HG03521 (cell line): ENCODE measurements around the gene KRT15.

Experiments
- ATAC-seq: cut with Tn5 transposase; IDR thresholded peaks from one replicate; pipeline ENCODE4 v1.9.1; 2021; ENCODE audit warnings: mild to moderate bottlenecking, moderate library complexity; ENCODE audit not compliant: unreplicated experiment

Gene KRT15

DNA sequence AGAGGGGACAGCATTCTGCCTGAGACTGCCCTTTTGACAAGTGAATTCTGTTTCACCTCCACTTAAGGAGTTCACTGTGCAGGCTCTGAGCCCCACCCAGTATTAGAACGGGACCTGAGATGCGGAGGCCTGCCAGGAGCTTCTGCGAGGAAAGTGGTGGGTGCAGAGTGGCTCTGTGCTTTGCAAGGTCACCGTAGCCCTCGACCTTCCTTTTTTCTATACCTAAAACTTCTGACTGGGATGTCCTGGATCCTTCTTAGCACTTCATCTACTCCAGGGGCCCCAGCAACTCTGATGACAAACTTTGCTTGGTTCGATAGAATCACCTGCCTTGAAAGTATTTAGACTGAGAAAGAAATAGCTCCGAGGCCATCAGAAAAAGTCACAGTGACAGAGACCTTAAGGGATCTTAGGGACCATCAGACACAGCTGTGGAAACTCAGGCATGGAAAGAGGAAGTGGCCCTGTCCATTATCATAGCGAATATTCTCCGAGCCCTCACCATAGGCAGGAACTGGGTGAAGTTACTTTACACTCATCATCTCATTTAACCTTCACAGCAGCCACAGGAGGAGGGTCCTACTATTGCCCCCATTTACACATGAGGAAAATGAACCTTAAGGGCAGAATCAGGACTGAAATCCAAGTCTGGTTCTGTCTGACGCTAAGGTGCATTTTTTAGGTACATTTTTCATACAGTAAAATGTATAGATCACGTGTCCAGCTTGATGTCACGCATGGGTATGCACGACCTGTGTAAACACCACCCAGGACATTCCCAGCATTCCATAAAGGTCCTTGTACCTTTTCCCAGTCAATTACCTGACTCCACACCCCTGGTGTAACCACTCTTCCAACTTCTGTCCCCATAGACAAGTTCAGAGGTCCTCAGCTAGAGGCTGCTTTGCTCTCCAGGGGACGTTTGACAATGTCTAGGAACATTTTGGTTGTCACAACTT is 12.6 kb downstream of the KRT15 start:
- ATAC-seq, result no peak

GRCh38 chr17:41505007-41505808 is 13.5 kb downstream of the KRT15 start, which contains the start of gene KRT13:
KRT13 (minus strand) TSS chr17:41505612; CDS start chr17:41505550, 62 bp downstream.
- no peak for ATAC-seq

GRCh38 chr17:41504246-41504977 is 14.3 kb downstream of the KRT15 start:
- ATAC-seq, result no peak

- ATAC-seq, result no peak
These were observed 15.5 kb downstream of the KRT15 start for GRCh38 chr17:41503202-41503601.

DNA sequence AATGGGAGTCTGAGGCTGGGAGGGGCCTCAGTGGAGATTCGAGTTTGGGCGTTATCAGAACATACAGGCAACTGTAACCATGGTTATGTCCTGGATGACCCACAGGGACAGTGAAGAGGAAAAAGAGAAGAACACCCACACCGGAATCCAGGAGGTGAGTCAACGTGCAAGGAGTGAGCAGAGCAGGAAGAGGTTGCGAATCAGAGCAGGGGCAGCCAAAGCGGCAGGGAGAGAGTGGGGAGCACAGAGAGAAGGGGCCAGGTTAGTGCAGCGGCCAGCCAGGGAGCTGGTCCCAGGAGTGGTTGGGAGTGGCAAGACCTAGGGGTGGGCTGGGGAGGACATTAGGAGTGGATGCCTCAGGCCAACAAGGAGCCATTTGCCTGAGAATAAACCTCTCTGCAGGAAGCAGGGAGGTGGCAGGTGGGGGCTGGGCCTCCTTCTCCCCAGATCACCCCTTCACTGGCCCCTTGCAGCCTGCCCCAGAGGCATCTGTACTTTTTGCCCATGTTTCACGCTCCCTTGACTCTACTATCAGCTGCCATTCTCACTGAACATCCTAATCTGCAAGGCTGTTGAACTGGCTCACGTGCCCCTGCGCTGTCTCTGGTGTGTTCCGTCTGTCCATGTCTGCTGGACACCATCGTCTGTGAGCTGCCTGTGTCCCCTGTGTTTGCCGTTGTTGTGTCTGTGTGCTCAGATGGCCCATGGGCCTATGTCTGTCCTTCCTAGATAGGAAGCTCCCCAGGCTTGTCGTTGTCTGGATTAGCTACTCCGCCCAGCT is 18.4 kb downstream of the KRT15 start:
- no peak for ATAC-seq

- no peak for ATAC-seq
These were observed 19.0 kb downstream of the KRT15 start for GRCh38 chr17:41499714-41500113.

DNA sequence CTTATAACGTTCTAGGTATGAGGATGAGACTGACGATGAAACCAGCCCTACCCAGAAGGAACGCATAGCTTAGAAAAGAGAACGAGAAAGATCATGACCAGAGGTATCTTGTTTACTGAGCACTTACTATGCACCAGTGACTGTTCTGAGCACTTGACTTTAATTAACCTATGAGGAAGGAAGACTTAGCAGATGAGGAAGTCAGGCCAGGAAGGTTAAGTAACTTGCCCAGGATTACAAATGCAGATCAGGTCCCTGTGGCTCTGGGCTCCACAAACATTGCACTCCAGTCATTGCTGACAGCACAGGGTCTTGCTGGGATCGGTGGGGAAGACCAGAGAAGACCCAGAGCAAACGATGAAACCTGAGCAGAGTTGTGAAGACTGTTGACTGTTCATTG is 20.4 kb downstream of the KRT15 start:
- ATAC-seq, result no peak

GRCh38 chr17:41496803-41497484 is 21.7 kb downstream of the KRT15 start:
- peak; percentile 54 for ATAC-seq

DNA sequence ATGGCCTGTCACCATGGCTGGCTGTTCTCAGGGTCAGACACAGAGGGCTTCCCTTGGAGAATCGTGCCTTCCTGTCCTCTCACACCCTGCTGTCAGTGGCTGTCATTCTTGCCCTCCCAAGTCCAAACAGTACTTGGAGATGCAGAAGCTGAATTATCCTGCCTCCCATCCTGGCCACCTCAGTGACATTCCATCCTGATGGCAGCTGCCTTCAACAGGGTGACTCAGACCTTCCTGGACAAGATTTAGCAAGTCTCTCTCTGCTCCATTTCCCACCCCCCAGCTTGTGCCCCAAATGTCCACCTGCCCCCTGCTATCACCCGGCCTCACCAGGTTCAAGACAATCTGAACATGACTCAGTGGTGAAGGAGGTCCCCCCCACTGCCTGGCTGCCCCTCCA is 24.2 kb downstream of the KRT15 start:
- no peak for ATAC-seq

GRCh38 chr17:41492771-41493170 is 25.9 kb downstream of the KRT15 start:
- ATAC-seq, result no peak

GRCh38 chr17:41492351-41492750 is 26.3 kb downstream of the KRT15 start:
- no peak for ATAC-seq

GRCh38 chr17:41491476-41491875 is 27.2 kb downstream of the KRT15 start:
- no peak for ATAC-seq

GRCh38 chr17:41490000-41490990 is 28.4 kb downstream of the KRT15 start:
- no peak for ATAC-seq

DNA sequence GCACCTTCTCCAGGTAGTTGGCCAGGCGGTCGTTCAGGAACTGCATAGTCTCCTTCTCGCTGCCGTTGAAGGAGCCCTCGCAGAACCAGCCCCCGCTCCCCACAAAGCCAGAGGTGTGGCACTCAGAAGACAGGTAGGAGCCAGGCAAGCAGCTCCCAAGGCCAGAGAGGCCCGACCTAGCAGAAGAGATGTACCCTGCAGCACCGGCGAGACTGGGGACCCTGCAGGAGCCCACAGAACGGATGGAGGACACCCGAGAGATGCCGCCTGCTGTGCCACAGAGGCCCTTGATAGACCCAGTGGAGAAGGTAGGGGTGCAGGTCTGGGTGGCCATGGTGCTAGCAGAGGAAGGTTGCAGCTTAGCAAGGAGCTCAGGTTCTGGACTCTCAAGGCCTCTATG is 29.2 kb downstream of the KRT15 start, which contains the start of gene KRT36:
TSS of gene KRT36 (minus strand) at position 380 of the 400 bp plus-strand sequence. CDS start at position 334, 46 bp downstream.
- ATAC-seq, result no peak

DNA sequence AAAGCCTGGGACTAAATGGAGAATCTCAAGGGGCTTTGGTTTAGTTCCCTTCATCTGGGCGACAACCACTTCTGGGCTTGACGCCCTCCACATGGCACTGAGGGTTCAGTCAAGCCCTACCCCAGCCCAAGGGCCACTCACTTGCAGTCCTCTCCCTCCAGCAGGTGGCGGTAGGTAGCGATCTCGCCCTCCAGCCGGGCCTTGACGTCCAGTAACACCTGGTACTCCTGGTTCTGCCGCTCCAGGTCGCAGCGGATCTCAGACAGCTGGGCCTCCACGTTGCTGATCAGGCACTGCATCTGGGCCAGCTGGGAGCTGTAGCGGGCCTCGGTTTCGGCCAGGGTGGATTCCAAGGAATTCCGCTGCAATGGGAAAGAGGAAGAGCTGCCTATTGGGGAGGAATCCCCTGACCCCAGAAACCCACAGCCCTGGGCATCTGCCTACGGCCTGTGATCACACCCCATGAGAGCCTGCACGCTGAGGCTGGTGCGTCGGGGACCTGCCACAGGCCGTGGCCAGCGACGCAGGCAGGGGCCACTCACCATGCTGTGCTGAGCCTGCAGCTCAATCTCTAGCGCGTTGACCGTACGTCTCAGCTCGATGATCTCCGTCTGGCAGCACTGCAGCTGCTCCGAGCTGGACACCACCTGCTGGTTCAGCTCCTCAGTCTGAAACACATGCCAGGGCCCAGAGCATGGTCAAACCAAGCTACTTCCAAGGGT is 31.7 kb downstream of the KRT15 start:
- ATAC-seq, result no peak

GRCh38 chr17:41486316-41486715 is 32.4 kb downstream of the KRT15 start:
- no peak for ATAC-seq
